Tibial artery (tissue), 4 donors: Measurements from ENCODE around the gene HAPLN2.

Experiments
- DNase-seq, 2 donors: peaks; one replicate each; pipeline ENCODE4 v3.0.0-alpha.2; 2019
- H3K27ac ChIP-seq, 2 donors: fragments of 200-600 bp; sonication (generic) in 1 of 2; 1 replicate in 1 of 2; 2 replicates in 1 of 2; pipeline ENCODE4 v1.5.1; 2018 to 2019; ENCODE audit warnings: mild to moderate bottlenecking in 1 of 2
- H3K27me3 ChIP-seq, 2 donors: fragments of 200-600 bp; sonication (generic) in 1 of 2; one replicate each; pipeline versions ENCODE4 v1.5.1 to v1.6.0; 2016 to 2019
- H3K36me3 ChIP-seq, 3 donors: fragments of 200-600 bp; sonication (generic) in 2 of 3; one replicate each; pipeline ENCODE4 v1.5.1; 2016 to 2019; ENCODE audit warnings: mild to moderate bottlenecking in 2 of 3
- H3K4me1 ChIP-seq, 4 donors: fragments of 200-600 bp; sonication (generic) in 2 of 4; 1 replicate in 3 of 4; 2 replicates in 1 of 4; pipeline ENCODE4 v1.5.1; 2016 to 2019
- H3K4me3 ChIP-seq, 2 donors: fragments of 200-600 bp; sonication (generic) in 1 of 2; 1 replicate in 1 of 2; 2 replicates in 1 of 2; pipeline ENCODE4 v1.5.1; 2018 to 2019; ENCODE audit warnings: mild to moderate bottlenecking in 2 of 2
- H3K9me3 ChIP-seq, 3 donors: fragments of 200-600 bp; sonication (generic) in 1 of 3; one replicate each; pipeline ENCODE4 v1.5.1; 2016 to 2019
- intact Hi-C: fragments of 100-400 bp; cut with DNase I; formaldehyde crosslinking; loops from one replicate; pipeline ENCODE4 v1.15.0; 2023; ENCODE audit warnings: low total_unique reads
- TF ChIP-seq, protein P1 (sequence below), 2 experiments: fragments of 200-600 bp in 1 of 2; fragments of 450-650 bp in 1 of 2; IDR thresholded peaks; one replicate each; pipeline ENCODE4 v1.5.1; 2017 to 2019; ENCODE audit warnings: antibody characterized with exemption in 2 of 2, mild to moderate bottlenecking in 1 of 2, moderate library complexity in 1 of 2

Gene HAPLN2

GRCh38 chr1:156640842-156641706, 21.9 kb downstream of the HAPLN2 start:
- Histone ChIP-seq H3K4me3 (peak overlapping the region in 1 of 2 donors; percentile 30), H3K9me3 (no peaks in the 10 kb centered on the region), H3K27me3 (peaks cover 3 to 94% of the 10 kb centered on the region in 2 donors), H3K27ac (no peak overlapping the region), H3K4me1 (peaks cover 0 to 20% (median 13%) of the 10 kb centered on the region in 4 donors), H3K36me3 (no peaks in the 10 kb centered on the region)
- intact Hi-C loops, result no loop called here
- no peak for DNase-seq
- TF ChIP-seq, protein P1, sequence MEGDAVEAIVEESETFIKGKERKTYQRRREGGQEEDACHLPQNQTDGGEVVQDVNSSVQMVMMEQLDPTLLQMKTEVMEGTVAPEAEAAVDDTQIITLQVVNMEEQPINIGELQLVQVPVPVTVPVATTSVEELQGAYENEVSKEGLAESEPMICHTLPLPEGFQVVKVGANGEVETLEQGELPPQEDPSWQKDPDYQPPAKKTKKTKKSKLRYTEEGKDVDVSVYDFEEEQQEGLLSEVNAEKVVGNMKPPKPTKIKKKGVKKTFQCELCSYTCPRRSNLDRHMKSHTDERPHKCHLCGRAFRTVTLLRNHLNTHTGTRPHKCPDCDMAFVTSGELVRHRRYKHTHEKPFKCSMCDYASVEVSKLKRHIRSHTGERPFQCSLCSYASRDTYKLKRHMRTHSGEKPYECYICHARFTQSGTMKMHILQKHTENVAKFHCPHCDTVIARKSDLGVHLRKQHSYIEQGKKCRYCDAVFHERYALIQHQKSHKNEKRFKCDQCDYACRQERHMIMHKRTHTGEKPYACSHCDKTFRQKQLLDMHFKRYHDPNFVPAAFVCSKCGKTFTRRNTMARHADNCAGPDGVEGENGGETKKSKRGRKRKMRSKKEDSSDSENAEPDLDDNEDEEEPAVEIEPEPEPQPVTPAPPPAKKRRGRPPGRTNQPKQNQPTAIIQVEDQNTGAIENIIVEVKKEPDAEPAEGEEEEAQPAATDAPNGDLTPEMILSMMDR (IDR thresholded peaks at IDR 0.05), result no peak

DNA sequence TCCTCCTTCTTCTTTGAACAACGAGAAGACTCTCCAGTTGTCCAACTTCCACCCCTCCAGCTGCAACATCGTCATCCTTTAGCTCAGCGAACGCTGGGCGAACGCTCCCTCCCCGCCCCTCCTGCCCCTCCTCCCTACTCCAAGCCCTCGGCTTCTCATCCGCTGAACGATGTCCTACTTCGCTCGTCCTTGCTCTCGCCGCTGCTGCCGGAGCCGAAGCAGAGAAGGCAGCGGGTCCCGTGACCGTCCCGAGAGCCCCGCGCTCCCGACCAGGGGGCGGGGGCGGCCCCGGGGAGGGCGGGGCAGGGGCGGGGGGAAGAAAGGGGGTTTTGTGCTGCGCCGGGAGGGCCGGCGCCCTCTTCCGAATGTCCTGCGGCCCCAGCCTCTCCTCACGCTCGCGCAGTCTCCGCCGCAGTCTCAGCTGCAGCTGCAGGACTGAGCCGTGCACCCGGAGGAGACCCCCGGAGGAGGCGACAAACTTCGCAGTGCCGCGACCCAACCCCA, 22.6 kb downstream of the HAPLN2 start, which contains the start of gene BCAN:
Gene BCAN (plus strand): TSS at position 357 of the 504 bp plus-strand sequence. CDS start 3,938 bp downstream, outside the sequence.
- H3K27ac ChIP-seq, result no peak within 1 kb of the TSS
- peak within 1 kb of the TSS; percentile 25 to 30 for H3K4me3 ChIP-seq
- TF ChIP-seq, protein P1 (IDR thresholded peaks at IDR 0.05), result no peak
- H3K27me3 ChIP-seq, result peaks cover 3 to 97% of the 10 kb centered on the region in 2 donors
- no peaks in the 10 kb centered on the region for H3K36me3 ChIP-seq
- DNase-seq, result no peak
- intact Hi-C loops, result no loop called here
- H3K9me3 ChIP-seq, result no peaks in the 10 kb centered on the region
- peaks cover 0 to 20% (median 13%) of the 10 kb centered on the region in 4 donors for H3K4me1 ChIP-seq

- DNase-seq, result no peak
- intact Hi-C loops, result no loop called here
- peaks cover 3 to 97% of the 10 kb centered on the region in 2 donors for H3K27me3 ChIP-seq
- TF ChIP-seq, protein P1 (IDR thresholded peaks at IDR 0.05), result no peak
- peak overlapping the region; percentile 25 to 30 for H3K4me3 ChIP-seq
- no peaks in the 10 kb centered on the region for H3K36me3 ChIP-seq
- H3K9me3 ChIP-seq, result no peaks in the 10 kb centered on the region
- no peak overlapping the region for H3K27ac ChIP-seq
- peaks cover 0 to 20% (median 13%) of the 10 kb centered on the region in 4 donors for H3K4me1 ChIP-seq
Measured at GRCh38 chr1:156642265-156643048, 23.2 kb downstream of the HAPLN2 start.

DNA sequence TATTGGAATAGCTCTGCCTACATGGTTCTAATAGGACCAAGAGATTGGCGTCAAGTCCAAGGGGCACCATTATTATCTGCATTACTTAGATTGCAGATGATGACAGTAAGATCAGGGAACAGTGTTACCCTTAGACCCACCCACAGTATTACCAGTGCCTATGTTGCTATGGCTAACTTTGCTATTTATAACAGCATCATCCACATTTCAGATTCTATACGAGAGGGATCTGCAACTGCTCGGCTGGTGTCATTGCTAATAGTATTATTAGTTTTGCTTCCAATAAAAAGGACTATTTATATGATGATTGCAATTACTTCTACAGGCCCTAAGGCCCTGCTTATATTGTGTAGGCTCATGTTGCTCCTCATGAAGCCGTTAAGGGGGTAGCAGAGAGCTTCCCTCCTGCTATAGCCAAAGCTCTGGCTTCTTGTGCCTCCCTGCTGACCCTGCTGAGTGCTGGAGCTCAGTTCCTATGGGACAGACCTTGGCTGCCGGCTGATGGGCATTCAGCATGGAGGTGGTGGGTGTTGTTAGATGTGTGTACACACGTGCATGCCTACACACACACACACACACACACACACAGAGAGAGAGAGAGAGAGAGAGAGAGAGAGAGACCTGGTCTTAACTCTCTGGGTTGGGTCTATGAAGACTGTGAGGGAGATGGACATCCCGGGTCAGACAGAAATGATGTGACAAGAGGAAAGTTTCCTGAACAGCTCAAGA, 24.0 kb downstream of the HAPLN2 start:
- intact Hi-C loops, result no loop called here
- TF ChIP-seq, protein P1 (IDR thresholded peaks at IDR 0.05), result no peak
- no peak for DNase-seq
- Histone ChIP-seq H3K4me3 (no peak overlapping the region), H3K4me1 (peaks cover 0 to 20% (median 13%) of the 10 kb centered on the region in 4 donors), H3K27me3 (peaks cover 3 to 97% of the 10 kb centered on the region in 2 donors), H3K9me3 (no peaks in the 10 kb centered on the region), H3K27ac (no peak overlapping the region), H3K36me3 (no peaks in the 10 kb centered on the region)

DNA sequence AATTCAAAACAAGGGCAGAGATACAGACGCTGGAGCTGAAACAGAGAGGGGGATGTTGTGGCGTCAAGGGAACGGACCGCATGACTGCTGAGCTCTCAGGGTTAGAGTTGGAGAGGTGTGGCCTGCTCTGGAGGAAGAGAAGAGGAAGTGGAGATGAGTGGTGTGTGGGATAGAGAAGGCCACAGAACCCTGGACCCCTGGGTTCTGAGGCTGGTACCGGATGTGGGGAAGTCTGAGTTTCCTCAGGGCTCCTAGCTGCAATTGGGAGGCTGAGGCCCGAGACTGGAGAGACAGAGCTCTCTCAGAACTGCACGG, 24.5 kb downstream of the HAPLN2 start:
- H3K4me3 ChIP-seq, result no peak overlapping the region
- intact Hi-C loops, result no loop called here
- no peak for DNase-seq

More for the DNA sequence above, 24.5 kb downstream of the HAPLN2 start:
- peaks cover 3 to 97% of the 10 kb centered on the region in 2 donors for H3K27me3 ChIP-seq
- peaks cover 0 to 20% (median 13%) of the 10 kb centered on the region in 4 donors for H3K4me1 ChIP-seq
- no peak overlapping the region for H3K27ac ChIP-seq
- H3K36me3 ChIP-seq, result no peaks in the 10 kb centered on the region
- H3K9me3 ChIP-seq, result no peaks in the 10 kb centered on the region
- TF ChIP-seq, protein P1 (IDR thresholded peaks at IDR 0.05), result no peak
